HEK293 (cell line): ENCODE results near the gene SLC25A11.

Experiments
- GLI2 ChIP-seq: fragments of 450-650 bp; formaldehyde crosslinking; IDR thresholded peaks from 2 replicates; pipeline ENCODE4; 2017; ENCODE audit warnings: missing biosample characterization, missing genetic modification characterization, low read depth, borderline replicate concordance
- ZEB2 ChIP-seq: fragments of 450-650 bp; formaldehyde crosslinking; IDR thresholded peaks from 2 replicates; pipeline ENCODE4 v1.5.1; 2016; ENCODE audit warnings: missing biosample characterization, missing genetic modification characterization
- ZNF274 ChIP-seq, 2 experiments: fragments of 200-500 bp in 1 of 2; fragments of 450-650 bp in 1 of 2; sonication (Bioruptor generic) in 1 of 2; formaldehyde crosslinking in 1 of 2; IDR thresholded peaks; 2 replicates each; pipeline versions ENCODE4 v1.5.1 to v1.6.1; 2014 to 2016; ENCODE audit warnings: borderline replicate concordance in 1 of 2, inconsistent platforms in 1 of 2, low read length in 1 of 2, missing biosample characterization in 1 of 2, missing genetic modification characterization in 1 of 2

- TF ChIP-seq ZNF274 (IDR thresholded peaks at IDR 0.05; ENCODE audit: low read length) (no peak), ZNF274 (tag by site-specific recombination; IDR thresholded peaks at IDR 0.05; ENCODE audit: borderline replicate concordance) (no peak), GLI2 (tag by site-specific recombination) (no peak), ZEB2 (no peak)
These were observed 18.3 kb upstream of the SLC25A11 start for GRCh38 chr17:4958102-4958501.
